GM18873 (cell line): ENCODE data around the gene RBMS3.
"Not testable (repeated sequence)": the region's sequence is repeated elsewhere in the genome, so short reads cannot be mapped to it uniquely, and the experiment has no call there.

Experiments used
- ATAC-seq: cut with Tn5 transposase; IDR thresholded peaks from one replicate; pipeline ENCODE4 v1.9.1; 2021; ENCODE audit warnings: mild to moderate bottlenecking, moderate library complexity, moderate number of reproducible peaks; ENCODE audit not compliant: unreplicated experiment, low FRiP score

RBMS3 gene

DNA sequence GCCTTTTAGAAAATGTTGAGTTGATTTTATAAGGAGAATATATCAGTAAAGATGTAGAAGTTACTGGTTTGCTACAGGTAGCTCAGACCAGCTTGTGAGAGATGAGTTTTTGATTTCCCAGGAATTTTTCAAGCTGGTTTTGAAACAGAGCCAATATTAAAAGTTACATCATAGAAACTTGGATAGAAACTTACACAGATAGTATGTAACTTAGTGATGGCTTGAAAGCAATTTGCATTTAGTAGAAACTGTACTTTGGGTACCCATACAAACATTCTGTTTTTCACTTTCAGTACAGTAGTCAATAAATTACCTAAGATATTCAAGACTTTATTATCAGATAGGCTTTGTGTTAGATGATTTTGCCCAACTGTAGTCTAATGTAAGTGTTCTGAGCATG is 93.4 kb downstream of the RBMS3 start:
- no peak for ATAC-seq

DNA sequence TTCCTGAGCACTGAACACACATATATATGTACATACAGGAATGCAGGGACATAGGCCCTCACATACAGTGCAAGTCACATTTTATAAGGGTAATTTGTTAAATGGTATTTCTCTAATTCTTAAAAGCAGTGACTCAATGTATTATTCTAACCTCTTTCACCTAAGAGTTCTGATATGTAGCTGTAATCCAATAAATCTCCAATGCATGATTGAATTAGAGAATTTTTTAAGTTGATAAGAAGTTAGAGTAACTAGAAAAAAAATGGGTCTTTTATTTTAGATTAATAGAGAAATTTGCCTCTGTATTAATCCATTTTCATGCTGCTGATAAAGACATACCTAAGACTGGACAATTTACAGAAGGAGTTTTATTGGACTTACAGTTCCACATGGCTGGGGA is 98.2 kb downstream of the RBMS3 start:
- no peak for ATAC-seq

GRCh38 chr3:29381595-29381994 is 100.7 kb downstream of the RBMS3 start:
- ATAC-seq, result no peak

- no peak for ATAC-seq
Observed at GRCh38 chr3:29382409-29382808, 101.5 kb downstream of the RBMS3 start.

DNA sequence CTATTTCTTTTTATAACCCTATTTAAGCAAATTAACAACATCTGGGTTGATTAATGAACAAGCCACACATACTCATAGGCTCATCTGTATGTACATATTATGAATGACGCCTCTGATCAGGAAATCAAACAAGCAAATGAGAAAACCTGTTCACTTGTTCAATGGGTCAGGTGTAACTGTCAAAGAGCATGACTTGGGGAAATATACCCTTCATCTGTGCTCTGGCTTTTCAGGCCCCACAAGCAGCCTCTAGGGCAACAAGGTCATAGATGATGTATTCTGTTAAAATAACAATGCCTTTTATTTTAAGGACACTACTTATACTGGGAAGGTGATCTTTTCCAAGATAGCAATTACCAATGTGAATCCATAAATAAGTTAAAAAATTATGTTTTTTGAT is 102.0 kb downstream of the RBMS3 start:
- no peak for ATAC-seq

- no peak for ATAC-seq
Observed at GRCh38 chr3:29384640-29385039, 103.8 kb downstream of the RBMS3 start.

DNA sequence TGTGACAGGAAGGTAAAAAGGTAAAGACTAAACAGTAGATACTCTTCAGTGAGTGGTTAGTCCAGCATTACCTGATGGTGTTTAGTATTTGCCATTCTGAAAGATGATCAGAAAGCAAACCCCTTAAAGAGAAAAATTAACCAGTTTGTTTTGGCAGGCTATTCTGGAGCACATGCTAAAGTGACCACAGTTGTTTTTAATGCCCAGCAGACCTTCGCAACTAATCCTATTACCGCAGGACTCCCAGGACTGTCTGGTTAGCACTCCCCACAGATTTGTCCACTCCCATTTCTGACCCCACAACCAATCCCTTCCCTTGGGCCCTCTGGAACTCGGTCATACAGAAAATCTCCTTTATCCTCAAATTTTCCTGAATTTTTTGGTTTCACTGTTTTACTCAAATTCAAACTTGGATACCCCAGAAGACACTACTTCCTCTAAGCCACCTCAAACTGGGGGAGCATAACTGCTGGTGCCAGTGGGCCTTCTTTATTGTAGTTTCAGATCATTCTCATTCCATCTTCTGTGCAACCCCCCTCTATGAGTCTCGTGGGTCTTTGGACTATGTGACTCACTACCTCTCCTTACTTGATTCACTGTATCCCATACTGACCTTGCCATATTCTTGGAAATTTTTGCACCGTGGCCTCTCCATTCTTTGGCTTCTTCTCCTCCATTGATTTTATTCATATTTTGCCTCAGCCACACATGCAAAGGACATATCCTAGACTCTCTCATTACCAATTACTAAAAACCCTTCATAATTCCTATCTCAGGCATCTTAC is 104.4 kb downstream of the RBMS3 start:
- no peak for ATAC-seq

- ATAC-seq, result no peak
Observed at GRCh38 chr3:29389362-29389761, 108.5 kb downstream of the RBMS3 start.

- no peak for ATAC-seq
Observed at GRCh38 chr3:29392625-29393388, 111.9 kb downstream of the RBMS3 start.

- not testable (repeated sequence) for ATAC-seq
Observed at GRCh38 chr3:29393946-29394345, 113.1 kb downstream of the RBMS3 start.

DNA sequence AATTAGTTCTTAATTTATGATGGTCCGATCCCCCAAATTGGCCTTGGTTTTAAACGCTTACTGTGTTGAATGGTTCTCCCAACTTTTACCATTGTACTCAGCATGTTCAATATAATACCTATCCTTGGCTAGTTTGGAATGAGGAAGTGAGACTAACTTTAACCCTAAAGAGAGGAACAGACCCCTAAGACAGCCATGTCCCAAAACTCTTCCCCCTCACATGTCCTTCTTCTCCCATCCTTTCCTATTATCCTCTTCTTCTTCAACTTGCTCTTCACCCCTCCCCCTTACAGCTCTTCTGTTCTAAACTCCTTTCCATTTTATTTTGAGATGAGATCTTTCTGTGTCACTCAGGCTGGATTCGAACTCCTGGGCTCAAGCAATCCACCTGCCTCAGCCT is 116.5 kb downstream of the RBMS3 start:
- no peak for ATAC-seq

GRCh38 chr3:29398787-29399186 is 117.9 kb downstream of the RBMS3 start:
- no peak for ATAC-seq

DNA sequence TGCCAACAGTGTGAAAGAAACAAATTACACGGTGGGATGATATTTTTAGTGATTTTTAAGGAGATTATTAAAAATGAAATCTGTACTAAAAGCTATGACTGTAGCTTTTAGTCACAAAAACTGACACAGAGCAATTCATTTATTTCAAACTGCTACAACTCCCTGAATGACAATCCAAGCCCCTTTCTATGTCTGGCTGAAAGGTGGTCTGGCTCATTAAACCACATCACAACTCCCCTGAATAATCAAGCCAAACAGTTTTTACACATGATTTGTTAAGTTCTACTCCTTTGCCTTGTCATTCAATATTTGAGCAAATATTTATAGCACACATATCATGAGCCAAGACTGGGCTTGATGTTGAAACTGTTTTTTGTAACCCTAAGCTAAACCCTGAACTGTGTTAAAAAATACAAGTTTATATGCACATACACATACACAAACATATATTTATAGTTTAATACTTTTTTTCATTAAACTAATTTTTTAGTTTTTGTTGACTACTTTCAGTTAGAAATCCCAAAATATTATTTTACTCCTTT is 125.5 kb downstream of the RBMS3 start:
- ATAC-seq, result no peak

- no peak for ATAC-seq
Observed at GRCh38 chr3:29408676-29409075, 127.8 kb downstream of the RBMS3 start.

DNA sequence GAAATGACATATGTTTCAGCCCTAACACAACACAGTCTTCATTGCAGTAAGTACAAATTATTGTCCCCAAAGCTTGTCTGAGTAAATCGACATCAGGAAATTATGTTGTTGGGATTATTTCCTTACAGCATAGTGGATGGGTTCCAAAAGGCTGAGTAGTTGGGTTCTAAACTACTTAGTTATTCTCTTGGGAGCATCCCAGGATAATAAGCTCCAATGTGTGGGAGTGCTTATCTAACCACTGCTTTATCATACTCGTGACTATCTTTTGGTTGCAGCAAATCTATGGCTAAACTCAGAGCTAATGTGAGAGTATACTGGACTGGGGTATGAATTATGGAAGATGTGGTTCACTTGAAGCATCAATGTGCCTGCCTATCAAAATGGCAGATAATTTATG is 128.5 kb downstream of the RBMS3 start:
- no peak for ATAC-seq

DNA sequence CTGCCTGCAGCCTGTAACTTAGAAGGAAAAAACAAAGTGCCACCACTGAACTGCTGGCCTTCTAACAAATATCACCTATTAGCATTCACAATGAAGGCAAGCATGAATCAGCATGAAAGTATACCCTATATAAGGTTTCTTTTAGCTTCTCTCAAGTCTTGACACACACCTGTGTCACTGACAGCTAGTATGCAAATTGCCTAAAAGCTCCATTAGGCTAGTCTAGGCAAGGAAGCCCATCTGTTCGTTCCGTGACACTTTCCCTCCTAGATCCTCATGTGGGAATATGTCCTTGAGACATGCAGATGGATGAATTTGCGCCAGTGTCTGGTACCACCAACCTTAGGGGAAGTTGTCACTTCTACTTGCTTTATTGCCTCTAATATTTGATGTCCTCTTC is 129.3 kb downstream of the RBMS3 start:
- ATAC-seq, result no peak

DNA sequence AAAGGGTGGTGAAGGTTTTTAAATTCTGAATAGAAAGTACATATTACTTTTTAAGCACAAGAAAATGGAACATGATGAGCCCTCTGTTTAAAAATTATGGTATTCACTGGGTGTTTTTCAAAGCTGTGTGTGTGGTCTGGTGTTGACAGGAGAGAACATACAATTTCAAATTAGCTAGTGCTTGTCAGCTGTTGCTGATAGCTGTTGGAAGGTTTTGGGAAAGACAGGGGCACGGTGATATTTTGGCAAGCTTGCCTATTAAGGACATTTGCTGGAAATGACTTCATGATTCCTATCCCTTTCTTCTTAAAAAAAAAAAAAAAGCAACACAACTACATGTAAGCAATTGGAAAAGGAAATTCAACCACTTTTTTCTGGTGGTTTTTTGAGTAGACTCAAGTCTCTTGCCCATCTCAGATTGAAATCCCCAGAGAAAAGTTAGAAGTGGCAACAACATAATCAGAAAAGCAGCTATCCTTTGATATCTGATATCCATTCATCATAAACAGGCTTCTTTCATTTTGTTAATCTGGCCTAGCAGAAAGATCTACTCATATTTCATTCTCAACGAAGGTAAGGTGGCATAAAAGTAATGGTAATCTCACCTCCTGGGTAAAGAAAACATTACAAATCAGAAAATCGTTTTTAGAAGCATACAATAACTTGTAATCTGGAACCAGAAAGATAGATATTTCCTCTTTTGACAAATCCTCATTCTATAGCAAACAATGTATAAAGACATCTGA is 130.0 kb downstream of the RBMS3 start:
- no peak for ATAC-seq

DNA sequence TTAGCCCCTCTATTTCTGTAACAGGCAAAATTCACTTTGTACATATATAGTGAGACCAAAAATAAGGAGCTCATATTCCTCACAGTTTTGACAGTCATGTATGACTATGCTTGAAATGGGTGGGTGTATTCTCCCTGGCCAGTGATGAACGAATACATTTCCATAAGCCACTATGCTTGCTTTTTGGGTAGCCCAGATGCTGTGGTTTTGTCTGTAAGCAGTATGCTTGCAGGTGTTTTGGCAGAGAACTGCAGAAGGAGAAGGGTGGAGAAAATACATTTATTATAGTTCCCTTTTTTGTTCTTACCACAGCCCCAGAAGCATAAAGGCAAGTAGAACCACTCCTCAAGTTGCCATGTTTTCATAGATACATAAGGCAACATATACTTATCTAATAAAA is 131.2 kb downstream of the RBMS3 start:
- ATAC-seq, result no peak

DNA sequence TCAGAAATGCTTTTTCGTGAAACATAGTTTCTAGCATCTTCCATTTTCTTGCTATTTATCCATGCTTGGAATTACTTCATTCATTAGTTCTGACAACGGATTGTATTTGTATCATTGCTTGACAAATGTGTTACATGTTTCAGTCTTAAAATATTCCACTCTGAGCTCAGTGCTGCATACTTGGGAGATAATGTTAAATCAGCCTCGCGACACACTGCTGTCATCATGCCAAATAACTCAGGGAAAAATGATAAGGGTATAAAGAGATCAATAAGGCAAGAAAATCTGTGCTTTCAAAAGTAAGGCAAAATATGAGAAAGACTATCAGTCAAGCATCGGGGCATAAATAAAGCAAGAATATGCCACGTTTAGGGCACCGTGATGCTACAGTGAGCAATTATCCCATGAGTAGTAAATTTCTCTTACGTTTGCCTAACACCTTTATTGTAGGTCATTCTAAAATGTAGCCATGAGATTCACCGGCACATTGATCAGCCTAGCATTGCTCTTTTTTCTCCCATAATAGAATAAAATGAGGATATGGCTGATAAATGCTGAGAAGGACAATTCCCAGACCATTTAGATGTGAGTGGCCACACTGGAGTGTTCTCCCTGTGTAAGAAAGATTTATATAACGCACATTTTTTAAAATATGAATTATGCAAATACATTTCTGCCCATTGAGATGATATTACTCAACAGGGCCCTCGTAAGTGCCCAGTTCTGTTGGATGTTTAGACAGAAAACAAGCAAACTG is 133.8 kb downstream of the RBMS3 start:
- no peak for ATAC-seq

DNA sequence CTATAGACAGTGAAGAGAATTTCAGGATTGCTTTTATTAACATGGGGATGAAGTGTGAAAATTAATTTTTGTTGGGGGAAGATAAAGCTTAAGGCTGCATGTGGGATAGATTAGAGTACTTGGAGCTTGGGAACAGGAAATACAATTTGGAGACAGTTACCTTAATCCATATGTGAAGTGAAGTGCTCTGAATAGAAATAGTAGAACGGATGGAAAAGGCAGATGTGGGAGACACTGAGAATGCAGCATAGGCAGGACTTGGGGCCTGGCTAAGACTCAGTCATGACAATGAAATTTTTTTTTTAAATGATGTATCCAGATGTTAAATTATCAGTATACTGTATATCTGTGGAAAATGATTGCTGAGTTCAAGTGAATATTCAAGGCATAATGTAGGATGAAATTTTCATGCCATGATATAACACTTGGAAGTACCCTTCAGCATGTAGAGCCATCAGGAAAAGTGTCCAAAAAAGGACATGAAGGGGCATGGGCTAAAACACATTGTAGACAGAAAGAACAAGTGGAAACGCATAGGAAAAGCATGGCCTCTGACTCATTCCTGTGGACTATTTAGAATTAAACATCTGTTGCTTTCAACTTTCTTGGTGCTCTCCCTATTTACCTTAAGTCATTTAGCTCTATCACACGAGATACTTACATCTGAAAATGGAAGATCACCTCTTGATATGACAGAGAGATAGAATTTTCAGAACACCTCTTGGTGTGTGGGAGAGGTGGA is 134.8 kb downstream of the RBMS3 start:
- no peak for ATAC-seq
